Subcutaneous abdominal adipose tissue (tissue), 5 donors: Measurements from ENCODE around the gene PPP3CA.

Experiments
- H3K27ac ChIP-seq: one replicate; pipeline ENCODE4 v1.7.0; 2013; ENCODE audit warnings: low read depth, mild to moderate bottlenecking, inconsistent platforms, low read length, moderate library complexity
- H3K27me3 ChIP-seq, 5 donors: one replicate each; pipeline ENCODE4 v1.7.0; 2013; ENCODE audit warnings: low read length in 5 of 5, inconsistent platforms in 1 of 5; ENCODE audit not compliant: control insufficient read depth in 5 of 5, insufficient read depth in 4 of 5
- H3K36me3 ChIP-seq, 5 donors: one replicate each; pipeline ENCODE4 v1.7.0; 2013; ENCODE audit warnings: low read length in 5 of 5; ENCODE audit not compliant: control insufficient read depth in 5 of 5, insufficient read depth in 5 of 5
- H3K4me1 ChIP-seq, 5 donors: one replicate each; pipeline ENCODE4 v1.7.0; 2013; ENCODE audit warnings: low read length in 5 of 5, mild to moderate bottlenecking in 3 of 5, moderate library complexity in 1 of 5; ENCODE audit not compliant: control insufficient read depth in 5 of 5, insufficient read depth in 5 of 5
- H3K4me3 ChIP-seq, 5 donors: one replicate each; pipeline ENCODE4 v1.7.0; 2013; ENCODE audit warnings: low read length in 5 of 5, low read depth in 1 of 5
- H3K9ac ChIP-seq, 5 donors: one replicate each; pipeline ENCODE4 v1.7.0; 2013; ENCODE audit warnings: low read length in 5 of 5, mild to moderate bottlenecking in 4 of 5, moderate library complexity in 3 of 5
- H3K9me3 ChIP-seq, 5 donors: one replicate each; pipeline ENCODE4 v1.7.0; 2013; ENCODE audit warnings: low read length in 5 of 5; ENCODE audit not compliant: control insufficient read depth in 5 of 5
- donor health status: healthy.
- donor health status: healthy.
- donor health status: healthy.
- donor health status: healthy.
- donor health status: healthy.

Gene PPP3CA

GRCh38 chr4:101065935-101066485 is 281.3 kb downstream of the PPP3CA start:
- peaks cover 0 to 5% (median 4%) of the 10 kb centered on the region in 5 donors for H3K36me3 ChIP-seq
- H3K4me1 ChIP-seq = no peaks in the 10 kb centered on the region
- H3K9ac ChIP-seq = no peak overlapping the region
- no peaks in the 10 kb centered on the region for H3K9me3 ChIP-seq
- H3K27me3 ChIP-seq = no peaks in the 10 kb centered on the region
- no peak overlapping the region for H3K27ac ChIP-seq
- H3K4me3 ChIP-seq = no peak overlapping the region

- Histone ChIP-seq H3K9ac (no peak overlapping the region), H3K27ac (no peak overlapping the region), H3K36me3 (peaks cover 0 to 7% (median 4%) of the 10 kb centered on the region in 5 donors), H3K9me3 (no peaks in the 10 kb centered on the region), H3K4me1 (no peaks in the 10 kb centered on the region), H3K4me3 (no peak overlapping the region), H3K27me3 (no peaks in the 10 kb centered on the region)
Observed at GRCh38 chr4:101065346-101065745, 282.0 kb downstream of the PPP3CA start.

GRCh38 chr4:101064541-101065180 is 282.7 kb downstream of the PPP3CA start:
- H3K36me3 ChIP-seq = peaks cover 2 to 11% (median 7%) of the 10 kb centered on the region in 5 donors
- no peak overlapping the region for H3K9ac ChIP-seq
- H3K4me1 ChIP-seq = no peaks in the 10 kb centered on the region
- no peak overlapping the region for H3K4me3 ChIP-seq
- H3K9me3 ChIP-seq = no peaks in the 10 kb centered on the region
- no peak overlapping the region for H3K27ac ChIP-seq
- H3K27me3 ChIP-seq = no peaks in the 10 kb centered on the region

- Histone ChIP-seq H3K36me3 (peaks cover 3 to 7% (median 4%) of the 10 kb centered on the region in 5 donors), H3K4me1 (peaks cover 0 to 9% (median 0%) of the 10 kb centered on the region in 5 donors), H3K27ac (no peak overlapping the region), H3K4me3 (no peak overlapping the region), H3K27me3 (no peaks in the 10 kb centered on the region), H3K9ac (no peak overlapping the region), H3K9me3 (no peaks in the 10 kb centered on the region)
Observed at GRCh38 chr4:101055392-101055791, 291.9 kb downstream of the PPP3CA start.

- Histone ChIP-seq H3K4me1 (peaks cover 0 to 9% (median 0%) of the 10 kb centered on the region in 5 donors), H3K9ac (no peak overlapping the region), H3K9me3 (no peaks in the 10 kb centered on the region), H3K27me3 (no peaks in the 10 kb centered on the region), H3K36me3 (peaks cover 0 to 4% (median 0%) of the 10 kb centered on the region in 5 donors), H3K4me3 (no peak overlapping the region), H3K27ac (no peak overlapping the region)
Observed at GRCh38 chr4:101050837-101051205, 296.5 kb downstream of the PPP3CA start.

- no peaks in the 10 kb centered on the region for H3K27me3 ChIP-seq
- peaks cover 0 to 9% (median 0%) of the 10 kb centered on the region in 5 donors for H3K4me1 ChIP-seq
- H3K9ac ChIP-seq = no peak overlapping the region
- no peak overlapping the region for H3K27ac ChIP-seq
- no peak overlapping the region for H3K4me3 ChIP-seq
- H3K36me3 ChIP-seq = peaks cover 0 to 7% (median under 1%) of the 10 kb centered on the region in 5 donors
- no peaks in the 10 kb centered on the region for H3K9me3 ChIP-seq
Observed at GRCh38 chr4:101050088-101050836, 297.1 kb downstream of the PPP3CA start.

- H3K36me3 ChIP-seq = peaks cover 0 to 7% (median 6%) of the 10 kb centered on the region in 5 donors
- H3K27me3 ChIP-seq = no peaks in the 10 kb centered on the region
- no peak overlapping the region for H3K27ac ChIP-seq
- H3K9me3 ChIP-seq = no peaks in the 10 kb centered on the region
- H3K9ac ChIP-seq = no peak overlapping the region
- H3K4me3 ChIP-seq = no peak overlapping the region
- H3K4me1 ChIP-seq = peaks cover 0 to 9% (median 0%) of the 10 kb centered on the region in 5 donors
Observed at GRCh38 chr4:101049549-101050001, 297.8 kb downstream of the PPP3CA start.

- Histone ChIP-seq H3K4me3 (no peak overlapping the region), H3K9ac (no peak overlapping the region), H3K9me3 (no peaks in the 10 kb centered on the region), H3K36me3 (peaks cover 0 to 7% (median 6%) of the 10 kb centered on the region in 5 donors), H3K27ac (no peak overlapping the region), H3K4me1 (no peaks in the 10 kb centered on the region), H3K27me3 (no peaks in the 10 kb centered on the region)
Observed at GRCh38 chr4:101044766-101045165, 302.6 kb downstream of the PPP3CA start.

- Histone ChIP-seq H3K9me3 (no peaks in the 10 kb centered on the region), H3K4me3 (no peak overlapping the region)
Observed at GRCh38 chr4:101042847-101043246, 304.5 kb downstream of the PPP3CA start.

GRCh38 chr4:101040776-101041175 is 306.6 kb downstream of the PPP3CA start:
- H3K9ac ChIP-seq = no peak overlapping the region
- H3K27me3 ChIP-seq = no peaks in the 10 kb centered on the region

More at GRCh38 chr4:101042847-101043246, 304.5 kb downstream of the PPP3CA start:
- H3K36me3 ChIP-seq = peaks cover 2 to 17% (median 10%) of the 10 kb centered on the region in 5 donors
- peaks cover 0 to 3% (median 0%) of the 10 kb centered on the region in 5 donors for H3K4me1 ChIP-seq
- no peaks in the 10 kb centered on the region for H3K27me3 ChIP-seq
- no peak overlapping the region for H3K9ac ChIP-seq
- H3K27ac ChIP-seq = no peak overlapping the region

More at GRCh38 chr4:101040776-101041175, 306.6 kb downstream of the PPP3CA start:
- no peak overlapping the region for H3K4me3 ChIP-seq
- H3K4me1 ChIP-seq = peaks cover 0 to 5% (median 0%) of the 10 kb centered on the region in 5 donors
- no peak overlapping the region for H3K27ac ChIP-seq
- no peaks in the 10 kb centered on the region for H3K9me3 ChIP-seq
- H3K36me3 ChIP-seq = peaks cover 2 to 21% (median 8%) of the 10 kb centered on the region in 5 donors
